Kidney (tissue), 14 donors: ENCODE results near the gene ELMO2. TPM values are rescaled to one million over a fixed set of nuclear protein-coding genes. Genes with fewer than 3 reads are reported as not detected.

Experiments
- DNase-seq, 5 donors: peaks; one replicate each; pipeline ENCODE4 v3.0.0-alpha.2; 2013 to 2020
- FAIRE-seq: peaks from 2 replicates; lab custom pipeline; 2012; peaks lifted over from hg19 to GRCh38; lab: Jason Lieb, UNC
- H3K27ac ChIP-seq, 2 donors: one replicate each; pipeline ENCODE4 v1.7.0; 2013; ENCODE audit warnings: low read depth in 2 of 2, low read length in 2 of 2, inconsistent platforms in 1 of 2
- H3K27me3 ChIP-seq: one replicate; pipeline ENCODE4 v1.7.1; 2013; ENCODE audit warnings: low read length, inconsistent platforms; ENCODE audit not compliant: control insufficient read depth, insufficient read depth
- H3K36me3 ChIP-seq, 3 donors: one replicate each; pipeline versions ENCODE4 v1.7.0 to v1.7.1; 2013; ENCODE audit warnings: low read length in 3 of 3, control low read depth in 1 of 3, inconsistent platforms in 1 of 3; ENCODE audit not compliant: insufficient read depth in 3 of 3, control insufficient read depth in 2 of 3
- H3K4me1 ChIP-seq, 3 donors: one replicate each; pipeline versions ENCODE4 v1.7.0 to v1.7.1; 2013; ENCODE audit warnings: low read length in 3 of 3, inconsistent platforms in 1 of 3, low read depth in 1 of 3; ENCODE audit not compliant: control insufficient read depth in 2 of 3, insufficient read depth in 2 of 3
- H3K4me3 ChIP-seq, 3 donors: one replicate each; pipeline versions ENCODE4 v1.7.0 to v1.8.1; 2013; ENCODE audit warnings: low read length in 3 of 3, control low read depth in 1 of 3, inconsistent platforms in 1 of 3
- H3K9ac ChIP-seq, 3 donors: one replicate each; pipeline versions ENCODE4 v1.7.0 to v1.7.1; 2013; ENCODE audit warnings: low read length in 3 of 3, control low read depth in 1 of 3, inconsistent platforms in 1 of 3
- H3K9me3 ChIP-seq, 3 donors: one replicate each; pipeline versions ENCODE4 v1.7.0 to v1.7.1; 2013; ENCODE audit warnings: low read length in 3 of 3, control low read depth in 1 of 3, inconsistent platforms in 1 of 3; ENCODE audit not compliant: control insufficient read depth in 2 of 3, insufficient read depth in 1 of 3
- intact Hi-C: fragments of 100-400 bp; cut with DNase I; formaldehyde crosslinking; loops from one replicate; pipeline ENCODE4 v1.11.1; 2022
- polyA plus RNA-seq: library from polyadenylated mRNA; stranded (reverse); fragments of 350-450 nt; fragmentation: Illumina TruSeq; extraction: RNeasy Lipid Tissue Mini Kit (QIAGEN cat#74804); gene quantifications from one replicate; pipeline ENCODE4 v1.2.3, GENCODE V29; 2014; ENCODE audit warnings: low read depth, low replicate concordance; ENCODE audit not compliant: insufficient read depth
- total RNA-seq: library from RNA; stranded (reverse); fragmentation: NEBNext Ultra II Directional; extraction: Animal tissue kit (Norgen Biotek cat#: 25700); gene quantifications from one replicate; pipeline ENCODE4 v1.2.1, GENCODE V29; 2021
- TF ChIP-seq, protein P1 (sequence below): IDR thresholded peaks from 3 replicates; pipeline ENCODE4 v1.5.1; 2012; ENCODE audit warnings: mild to moderate bottlenecking, moderate library complexity, borderline replicate concordance; ENCODE audit not compliant: insufficient read depth; ENCODE audit errors: extremely low read depth
- donor health status: control.
- donor health status: control.
- donor health status: control.
- donor health status: control.
- donor health status: control.
- donor health status: DM: yes; HTN: yes; CAD: no.
- donor health status: Normal renal cell carcinoma (clear cell type).

The ELMO2 gene
- total and polyA plus RNA-seq, 2 donors from 2014 or later = 21.0 to 43.0 TPM

DNA sequence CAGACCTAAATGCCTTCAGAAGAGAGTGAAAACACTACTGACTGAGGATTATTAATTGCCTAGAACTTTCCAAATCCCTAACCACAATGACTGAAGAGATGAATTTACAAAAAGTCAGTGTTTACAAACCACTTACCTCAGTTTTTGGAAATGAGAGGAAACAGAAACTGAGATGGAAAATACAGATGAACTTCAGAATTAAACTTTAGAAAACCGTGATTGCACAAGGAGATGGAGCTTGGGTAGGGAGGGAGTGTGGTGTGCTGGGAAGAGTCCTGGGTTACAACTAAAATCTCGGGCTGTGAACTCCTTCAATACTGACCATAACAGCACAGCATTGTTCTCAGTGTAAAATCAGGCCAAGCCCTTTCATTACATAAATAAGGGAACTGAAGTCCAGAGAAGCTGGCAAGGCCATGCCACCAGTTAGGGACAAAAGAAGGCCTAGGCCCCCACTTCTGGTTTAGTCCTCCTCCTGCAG lies 4.0 kb downstream of the ELMO2 start:
- peaks cover 9 to 50% (median 49%) of the 10 kb centered on the region in 3 donors for H3K4me1 ChIP-seq
- no peaks in the 10 kb centered on the region for H3K27me3 ChIP-seq
- H3K9ac ChIP-seq = peak overlapping the region in 1 of 3 donors; percentile 31
- TF ChIP-seq, protein P1, sequence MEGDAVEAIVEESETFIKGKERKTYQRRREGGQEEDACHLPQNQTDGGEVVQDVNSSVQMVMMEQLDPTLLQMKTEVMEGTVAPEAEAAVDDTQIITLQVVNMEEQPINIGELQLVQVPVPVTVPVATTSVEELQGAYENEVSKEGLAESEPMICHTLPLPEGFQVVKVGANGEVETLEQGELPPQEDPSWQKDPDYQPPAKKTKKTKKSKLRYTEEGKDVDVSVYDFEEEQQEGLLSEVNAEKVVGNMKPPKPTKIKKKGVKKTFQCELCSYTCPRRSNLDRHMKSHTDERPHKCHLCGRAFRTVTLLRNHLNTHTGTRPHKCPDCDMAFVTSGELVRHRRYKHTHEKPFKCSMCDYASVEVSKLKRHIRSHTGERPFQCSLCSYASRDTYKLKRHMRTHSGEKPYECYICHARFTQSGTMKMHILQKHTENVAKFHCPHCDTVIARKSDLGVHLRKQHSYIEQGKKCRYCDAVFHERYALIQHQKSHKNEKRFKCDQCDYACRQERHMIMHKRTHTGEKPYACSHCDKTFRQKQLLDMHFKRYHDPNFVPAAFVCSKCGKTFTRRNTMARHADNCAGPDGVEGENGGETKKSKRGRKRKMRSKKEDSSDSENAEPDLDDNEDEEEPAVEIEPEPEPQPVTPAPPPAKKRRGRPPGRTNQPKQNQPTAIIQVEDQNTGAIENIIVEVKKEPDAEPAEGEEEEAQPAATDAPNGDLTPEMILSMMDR = no peak
- H3K27ac ChIP-seq = peak overlapping the region; percentile 24 to 25
- DNase-seq (no peak), FAIRE-seq (no peak)
- intact Hi-C loops = no loop called here
- no peak overlapping the region for H3K4me3 ChIP-seq
- peaks cover 0 to 3% (median 0%) of the 10 kb centered on the region in 3 donors for H3K36me3 ChIP-seq
- H3K9me3 ChIP-seq = no peaks in the 10 kb centered on the region

DNA sequence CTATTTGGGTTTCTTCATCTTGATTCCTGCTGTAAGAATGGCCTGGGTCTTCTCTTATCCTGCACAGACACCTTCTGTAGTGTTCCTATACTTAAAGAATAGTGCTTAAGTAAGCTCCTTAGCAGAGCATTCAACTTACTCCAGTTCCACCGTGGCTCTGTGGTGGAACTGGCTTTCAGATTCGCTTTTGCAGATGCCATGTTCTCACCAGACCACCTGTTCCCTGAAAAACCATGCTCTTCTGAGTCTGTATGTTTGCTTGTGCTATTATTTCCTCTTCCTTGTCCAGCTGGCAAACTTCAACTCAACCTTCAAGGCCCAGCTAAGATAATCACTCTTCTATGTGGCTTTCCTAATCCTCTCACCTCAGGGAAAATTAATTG lies 4.9 kb downstream of the ELMO2 start:
- FAIRE-seq (no peak), DNase-seq (no peak)
- peaks cover 0 to 3% (median 2%) of the 10 kb centered on the region in 3 donors for H3K36me3 ChIP-seq
- peak overlapping the region in 2 of 3 donors; percentile 29 to 44 for H3K9ac ChIP-seq
- peaks cover 9 to 50% (median 45%) of the 10 kb centered on the region in 3 donors for H3K4me1 ChIP-seq
- H3K4me3 ChIP-seq = no peak overlapping the region
- H3K27me3 ChIP-seq = no peaks in the 10 kb centered on the region
- peak overlapping the region in 1 of 2 donors; percentile 89 for H3K27ac ChIP-seq
- TF ChIP-seq, protein P1 = no peak
- intact Hi-C loops = no loop called here
- no peaks in the 10 kb centered on the region for H3K9me3 ChIP-seq

DNA sequence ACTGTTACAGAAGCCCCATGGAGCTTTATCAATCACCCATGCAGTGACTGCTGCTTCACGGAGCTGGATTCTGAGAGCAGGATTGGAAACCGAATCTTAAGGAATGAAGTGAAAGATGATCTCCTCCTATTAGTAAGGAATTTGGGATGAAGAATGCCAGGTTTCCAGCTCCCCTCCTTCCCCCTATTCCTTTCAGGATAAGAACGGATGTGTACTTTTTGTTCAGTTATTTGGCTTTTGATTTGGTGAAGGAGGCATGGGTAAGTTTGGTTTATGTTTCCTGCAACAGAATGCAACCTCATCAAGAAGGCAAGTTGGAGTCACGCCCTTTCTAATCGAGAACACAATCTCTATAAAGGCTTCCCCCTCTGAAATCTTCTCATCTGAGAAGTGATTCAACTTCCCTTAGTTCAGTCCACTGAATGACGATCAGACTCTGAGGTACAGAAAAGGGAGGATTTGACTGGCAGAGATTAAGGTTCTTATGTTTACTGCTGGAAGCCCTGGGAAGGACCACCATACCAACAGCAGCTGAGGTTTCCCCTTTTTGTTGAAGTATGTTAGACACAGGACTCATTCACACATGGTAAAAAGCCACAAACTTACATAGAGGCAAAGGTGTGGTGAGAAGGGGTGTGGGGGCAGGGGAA lies 5.5 kb downstream of the ELMO2 start:
- no peak overlapping the region for H3K4me3 ChIP-seq
- intact Hi-C loops = no loop called here
- peak overlapping the region in 2 of 3 donors; percentile 29 to 44 for H3K9ac ChIP-seq
- no peak for FAIRE-seq
- H3K9me3 ChIP-seq = no peaks in the 10 kb centered on the region
- H3K27ac ChIP-seq = peak overlapping the region; percentile 39 to 89
- peak in 2 of 5 donors; percentile 22 to 49 for DNase-seq
- no peaks in the 10 kb centered on the region for H3K27me3 ChIP-seq
- H3K4me1 ChIP-seq = peaks cover 9 to 50% (median 45%) of the 10 kb centered on the region in 3 donors
- TF ChIP-seq, protein P1 = no peak
- peaks cover 0 to 3% (median 3%) of the 10 kb centered on the region in 3 donors for H3K36me3 ChIP-seq
